HFF-Myc (cell line): ENCODE data around the gene UACA.

Experiments used
- DNase-seq: peaks from one replicate; pipeline ENCODE4 v3.0.0-alpha.2; 2011; ENCODE audit warnings: low read depth; ENCODE audit errors: extremely low read depth
- H3K4me3 ChIP-seq: replicated peaks from 2 replicates; pipeline ENCODE4 v1.5.1; 2011; ENCODE audit warnings: low read depth, mild to moderate bottlenecking, control low read depth, low read length
- TF ChIP-seq, protein P1 (sequence below): IDR thresholded peaks from 2 replicates; pipeline ENCODE4 v1.5.1; 2012; ENCODE audit warnings: mild to moderate bottlenecking, low read depth, low read length, control low read depth; ENCODE audit errors: missing control alignments

UACA gene

DNA sequence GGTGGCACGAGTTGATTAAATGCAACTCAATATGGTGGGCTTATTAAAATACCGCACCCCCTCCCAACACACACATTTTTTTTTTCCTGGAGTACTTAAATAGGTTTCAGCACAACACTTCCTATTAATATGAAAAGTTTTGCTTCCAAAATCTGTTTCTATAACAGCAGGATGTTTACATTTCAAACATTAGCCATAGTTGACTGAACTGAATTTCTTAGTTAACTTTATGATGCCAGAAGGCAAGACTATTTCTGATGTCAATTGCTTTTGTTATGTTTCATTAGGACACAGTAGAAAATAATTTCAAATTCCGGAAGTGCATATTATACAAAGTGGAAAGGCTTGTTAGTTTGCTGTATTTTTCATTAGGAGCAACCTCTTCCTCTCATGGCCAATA, 104.7 kb downstream of the UACA start:
- H3K4me3 ChIP-seq = no peak overlapping the region
- no peak for DNase-seq
- TF ChIP-seq, protein P1, sequence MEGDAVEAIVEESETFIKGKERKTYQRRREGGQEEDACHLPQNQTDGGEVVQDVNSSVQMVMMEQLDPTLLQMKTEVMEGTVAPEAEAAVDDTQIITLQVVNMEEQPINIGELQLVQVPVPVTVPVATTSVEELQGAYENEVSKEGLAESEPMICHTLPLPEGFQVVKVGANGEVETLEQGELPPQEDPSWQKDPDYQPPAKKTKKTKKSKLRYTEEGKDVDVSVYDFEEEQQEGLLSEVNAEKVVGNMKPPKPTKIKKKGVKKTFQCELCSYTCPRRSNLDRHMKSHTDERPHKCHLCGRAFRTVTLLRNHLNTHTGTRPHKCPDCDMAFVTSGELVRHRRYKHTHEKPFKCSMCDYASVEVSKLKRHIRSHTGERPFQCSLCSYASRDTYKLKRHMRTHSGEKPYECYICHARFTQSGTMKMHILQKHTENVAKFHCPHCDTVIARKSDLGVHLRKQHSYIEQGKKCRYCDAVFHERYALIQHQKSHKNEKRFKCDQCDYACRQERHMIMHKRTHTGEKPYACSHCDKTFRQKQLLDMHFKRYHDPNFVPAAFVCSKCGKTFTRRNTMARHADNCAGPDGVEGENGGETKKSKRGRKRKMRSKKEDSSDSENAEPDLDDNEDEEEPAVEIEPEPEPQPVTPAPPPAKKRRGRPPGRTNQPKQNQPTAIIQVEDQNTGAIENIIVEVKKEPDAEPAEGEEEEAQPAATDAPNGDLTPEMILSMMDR = no peak

DNA sequence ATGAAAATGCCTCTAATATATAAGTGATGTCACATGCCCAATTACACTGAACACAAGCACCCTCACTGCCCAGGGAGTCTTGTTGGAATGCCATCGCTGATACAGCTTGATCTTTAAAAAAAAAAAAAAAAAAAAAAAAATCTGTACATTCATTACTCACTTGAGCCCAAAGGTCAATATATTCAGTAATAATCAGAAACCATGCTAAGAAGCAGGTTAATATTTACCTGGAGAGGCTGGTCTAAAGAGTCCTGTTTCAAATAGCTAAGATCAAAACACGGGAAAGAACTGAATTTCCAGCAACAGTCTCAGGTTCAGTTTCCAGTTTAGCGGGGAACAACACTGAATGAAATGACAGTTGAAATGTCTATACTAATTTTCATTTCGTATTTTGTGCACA, 109.9 kb downstream of the UACA start:
- DNase-seq = no peak
- TF ChIP-seq, protein P1 = no peak
- no peak overlapping the region for H3K4me3 ChIP-seq

DNA sequence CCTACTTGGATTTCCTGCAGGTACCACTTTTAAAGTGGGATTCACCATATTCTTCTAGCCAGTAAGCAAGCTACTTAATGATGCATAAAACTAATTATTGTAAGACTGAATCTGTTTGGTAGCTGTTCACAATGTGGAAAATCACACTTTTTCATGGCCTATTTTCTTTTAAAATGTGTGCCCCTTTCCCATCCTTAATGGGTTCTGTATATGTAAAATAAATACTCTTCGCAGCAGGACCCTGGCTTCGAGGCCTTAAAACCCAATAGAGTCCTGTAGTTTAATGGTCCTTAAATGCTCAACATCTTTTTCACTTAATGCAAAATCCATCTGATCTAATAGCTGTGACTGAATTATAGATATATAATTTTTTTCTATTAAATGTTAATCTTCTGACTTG, 111.0 kb downstream of the UACA start:
- TF ChIP-seq, protein P1 = no peak
- no peak overlapping the region for H3K4me3 ChIP-seq
- DNase-seq = no peak

DNA sequence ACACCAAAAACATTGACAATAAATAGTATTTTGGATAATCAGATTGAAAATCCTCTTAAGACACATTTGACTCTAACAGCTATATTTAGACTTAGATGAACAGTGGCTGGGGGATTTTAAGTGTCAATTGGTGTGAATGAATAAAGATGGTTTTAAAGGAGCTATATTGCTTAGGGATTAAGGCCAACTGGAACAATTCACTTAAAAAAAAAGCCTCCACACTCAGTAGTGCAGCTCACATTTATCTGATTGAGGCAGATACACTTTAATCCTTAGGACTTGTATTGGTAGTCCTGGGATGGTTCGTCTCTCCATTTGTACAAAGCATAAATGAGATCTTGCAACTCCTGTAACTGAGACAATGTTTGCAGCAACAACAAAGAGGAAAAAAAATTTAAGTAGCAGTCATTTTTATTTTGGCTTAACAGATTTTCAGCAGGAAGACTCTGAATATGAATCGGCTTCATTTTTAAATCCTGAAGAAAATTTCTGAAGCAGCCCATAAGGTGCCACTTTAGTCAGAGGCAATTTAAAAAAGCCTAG, 112.0 kb downstream of the UACA start:
- TF ChIP-seq, protein P1 = no peak
- H3K4me3 ChIP-seq = no peak overlapping the region
- DNase-seq = no peak

DNA sequence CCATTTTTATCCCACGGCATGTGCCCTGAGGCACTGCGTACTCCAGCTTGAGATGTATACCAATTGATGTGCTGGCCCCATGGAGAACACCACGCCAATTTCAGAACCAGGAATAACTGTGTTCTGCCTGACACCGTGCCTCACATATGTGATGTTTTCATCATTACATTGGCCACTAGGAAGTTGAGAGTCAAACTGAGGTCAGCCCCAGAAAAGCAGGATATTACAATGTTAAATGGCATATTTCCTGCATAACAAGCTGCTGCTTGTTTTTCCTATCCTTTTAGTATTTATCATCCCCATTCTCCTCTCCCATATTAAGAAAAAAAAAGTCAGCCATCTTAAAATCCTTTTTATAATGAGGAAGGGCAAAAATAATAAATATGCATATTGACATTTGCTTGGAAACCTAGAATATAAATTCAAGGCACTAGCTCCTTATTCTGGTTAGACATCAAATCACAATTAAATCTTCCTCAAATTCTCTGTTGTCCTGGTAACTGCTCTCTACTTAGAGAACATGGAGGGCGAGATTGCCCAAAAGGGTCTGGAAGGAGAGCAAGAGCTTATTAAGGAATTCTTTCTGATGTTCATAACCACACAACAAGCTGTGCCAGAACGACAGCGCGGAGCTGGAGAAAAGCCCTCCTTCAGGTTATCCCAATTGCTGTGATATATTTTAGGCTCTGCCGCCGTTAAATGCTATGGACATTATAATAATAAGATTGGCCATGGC, 112.6 kb downstream of the UACA start:
- TF ChIP-seq, protein P1 = no peak
- DNase-seq = no peak
- H3K4me3 ChIP-seq = no peak overlapping the region

DNA sequence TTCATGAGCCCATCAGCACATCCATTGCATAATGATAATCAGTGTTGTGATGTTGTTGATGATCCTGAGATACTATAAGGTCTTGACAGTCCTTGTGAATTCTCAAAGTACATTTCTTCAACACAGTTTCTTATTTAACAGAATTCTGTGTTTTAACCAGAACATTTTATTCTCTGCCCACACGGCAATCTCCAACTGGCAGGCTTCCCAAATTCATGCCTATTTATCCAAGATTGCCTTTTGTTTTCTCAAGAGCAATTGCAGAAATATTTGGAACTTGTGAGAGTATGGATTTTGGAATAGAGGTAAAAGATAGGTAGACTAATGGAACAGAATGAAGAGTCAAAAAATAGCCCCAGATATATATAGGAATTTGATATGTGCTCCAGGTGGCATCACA, 116.0 kb downstream of the UACA start:
- TF ChIP-seq, protein P1 = no peak
- no peak overlapping the region for H3K4me3 ChIP-seq
- DNase-seq = no peak
